A549 (cell line): ENCODE data around the gene SLC35F3. TPM values are rescaled to one million over a fixed set of nuclear protein-coding genes. Genes with fewer than 3 reads are reported as not detected.

ENCODE experiments used
- ATAC-seq, 2 experiments: fragments of 200-7000 bp in 1 of 2; fragments of >200 bp in 1 of 2; cut with Nextera tagmentation in 1 of 2; cut with Tn5 transposase in 1 of 2; 3 replicates each; pipeline versions ENCODE4 v1.8.0 to v1.9.1; 2018 to 2020; ENCODE audit warnings: mild to moderate bottlenecking in 1 of 2, moderate library complexity in 1 of 2
- CTCF ChIA-PET: fragments of 300-600 bp; sonication (Branson Sonifier 250); formaldehyde crosslinking; extraction: SDS; loops from one replicate; lab custom pipeline; 2021; ENCODE audit warnings: antibody characterized with exemption, inconsistent platforms; lab: Yijun Ruan, JAX
- POLR2A ChIA-PET: fragments of 350-600 bp; formaldehyde crosslinking; extraction: SDS; loops from one replicate; lab custom pipeline; 2021; ENCODE audit warnings: antibody characterized with exemption, inconsistent platforms; lab: Yijun Ruan, JAX
- DNase-seq, 2 experiments: peaks; one replicate each; pipeline versions ENCODE4 v3.0.0 to v3.0.0-alpha.2; 2011 to 2016; ENCODE audit warnings: low read depth in 1 of 2, low spot score in 1 of 2
- FAIRE-seq: peaks from 2 replicates; lab custom pipeline; 2011; peaks lifted over from hg19 to GRCh38; lab: Jason Lieb, UNC
- H3K27ac ChIP-seq, 2 experiments: fragments of >200 bp; sonication (Bioruptor Twin); formaldehyde crosslinking; 3 replicates each; pipeline ENCODE4 v1.5.1; 2016 to 2017
- H3K4me1 ChIP-seq: fragments of >200 bp; sonication (Bioruptor Twin); formaldehyde crosslinking; 3 replicates; pipeline ENCODE4 v1.6.1; 2016
- H3K4me2 ChIP-seq: fragments of >200 bp; sonication (Bioruptor Twin); formaldehyde crosslinking; 3 replicates; pipeline ENCODE4 v1.6.1; 2016
- H3K4me3 ChIP-seq: fragments of >200 bp; sonication (Bioruptor Twin); formaldehyde crosslinking; 3 replicates; pipeline ENCODE4 v1.5.1; 2016
- H3K9me3 ChIP-seq: fragments of >200 bp; sonication (Bioruptor Twin); formaldehyde crosslinking; 3 replicates; pipeline ENCODE4 v1.6.1; 2016
- CBX2 ChIP-seq: fragments of 200-600 bp; sonication (generic); IDR thresholded peaks from 2 replicates; pipeline ENCODE4 v1.6.1; 2016; ENCODE audit warnings: low read depth, mild to moderate bottlenecking, borderline replicate concordance
- CEBPB ChIP-seq, 2 experiments: fragments of >200 bp in 1 of 2; sonication (Bioruptor Twin) in 1 of 2; formaldehyde crosslinking in 1 of 2; IDR thresholded peaks; 2 replicates each; pipeline ENCODE4 v1.6.1; 2012 to 2016
- CHD2 ChIP-seq: fragments of 150-350 bp; IDR thresholded peaks from 2 replicates; pipeline ENCODE4 v1.6.1; 2014; ENCODE audit warnings: low read length; ENCODE audit not compliant: partially characterized antibody
- CHD4 ChIP-seq: fragments of 200-600 bp; sonication (generic); IDR thresholded peaks from 2 replicates; pipeline ENCODE4 v1.6.1; 2016; ENCODE audit warnings: antibody characterized with exemption, mild to moderate bottlenecking, borderline replicate concordance
- E2F6 ChIP-seq: IDR thresholded peaks from 2 replicates; pipeline ENCODE4 v1.6.1; 2012; ENCODE audit warnings: low read depth, borderline replicate concordance
- EHF ChIP-seq: fragments of 250-450 bp; sonication (Bioruptor Pico); IDR thresholded peaks from 2 replicates; pipeline ENCODE4 v1.5.0; 2020; ENCODE audit warnings: mild to moderate bottlenecking
- FOSB ChIP-seq: fragments of 250-450 bp; sonication (Bioruptor Pico); IDR thresholded peaks from 2 replicates; pipeline ENCODE4 v1.5.0; 2020; ENCODE audit warnings: mild to moderate bottlenecking, moderate library complexity
- FOSL2 ChIP-seq, 2 experiments: fragments of 450-650 bp in 1 of 2; fragments of >200 bp in 1 of 2; sonication (Bioruptor Twin) in 1 of 2; formaldehyde crosslinking; IDR thresholded peaks; 2 replicates each; pipeline versions ENCODE4 v1.5.0 to v1.6.1; 2016 to 2020; ENCODE audit warnings: mild to moderate bottlenecking in 1 of 2, moderate library complexity in 1 of 2
- GATA3 ChIP-seq: IDR thresholded peaks from 2 replicates; pipeline ENCODE4 v1.6.1; 2012; ENCODE audit warnings: borderline replicate concordance
- HEYL ChIP-seq: fragments of 250-450 bp; sonication (Bioruptor Pico); IDR thresholded peaks from 2 replicates; pipeline ENCODE4 v1.8.0; 2021; ENCODE audit warnings: mild to moderate bottlenecking, moderate library complexity
- HMGXB4 ChIP-seq: fragments of 250-450 bp; sonication (Bioruptor Pico); IDR thresholded peaks from 2 replicates; pipeline ENCODE4 v1.5.0; 2021; ENCODE audit warnings: mild to moderate bottlenecking, moderate library complexity, borderline replicate concordance
- HOXA7 ChIP-seq: fragments of 250-450 bp; sonication (Bioruptor Pico); IDR thresholded peaks from 2 replicates; pipeline ENCODE4 v1.5.0; 2020; ENCODE audit warnings: mild to moderate bottlenecking, moderate library complexity
- HOXB13 ChIP-seq: fragments of 250-450 bp; sonication (Bioruptor Pico); IDR thresholded peaks from 2 replicates; pipeline ENCODE4 v1.5.0; 2020; ENCODE audit warnings: low read depth, mild to moderate bottlenecking, moderate library complexity
- KDM1A ChIP-seq: fragments of 200-600 bp; sonication (generic); IDR thresholded peaks from 2 replicates; pipeline ENCODE4 v1.6.1; 2016; ENCODE audit warnings: low read depth, mild to moderate bottlenecking
- NR3C1 ChIP-seq: fragments of >200 bp; sonication (Bioruptor Twin); formaldehyde crosslinking; IDR thresholded peaks from 3 replicates; pipeline ENCODE4 v1.6.1; 2017
- PHF8 ChIP-seq: fragments of 200-600 bp; sonication (generic); IDR thresholded peaks from 2 replicates; pipeline ENCODE4 v1.6.1; 2016; ENCODE audit warnings: low read depth, mild to moderate bottlenecking, antibody characterized with exemption, moderate library complexity, borderline replicate concordance
- SMC3 ChIP-seq: fragments of >200 bp; sonication (Bioruptor Twin); formaldehyde crosslinking; IDR thresholded peaks from 3 replicates; pipeline ENCODE4 v1.6.1; 2018; ENCODE audit warnings: inconsistent platforms
- ZC3H11A ChIP-seq: fragments of 450-650 bp; IDR thresholded peaks from 2 replicates; pipeline ENCODE4 v1.6.1; 2014; ENCODE audit warnings: antibody characterized with exemption, mild to moderate bottlenecking
- ZFP36 ChIP-seq: fragments of 450-650 bp; IDR thresholded peaks from 2 replicates; pipeline ENCODE4 v1.6.1; 2014; ENCODE audit warnings: borderline replicate concordance; ENCODE audit not compliant: partially characterized antibody
- ZNF302 ChIP-seq: fragments of 250-450 bp; sonication (Bioruptor Pico); IDR thresholded peaks from 2 replicates; pipeline ENCODE4 v1.9.0; 2021; ENCODE audit warnings: inconsistent platforms, mild to moderate bottlenecking, moderate library complexity
- ZSCAN20 ChIP-seq: fragments of 250-450 bp; sonication (Bioruptor Pico); IDR thresholded peaks from 2 replicates; pipeline ENCODE4 v1.8.0; 2022; ENCODE audit warnings: mild to moderate bottlenecking, moderate library complexity
- WGBS: methylation state at CpG from one replicate; pipeline ENCODE4 v1.1.6; 2017; ENCODE audit errors: missing lambda C conversion rate; 5-methylcytosine and 5-hydroxymethylcytosine counted together
- polyA plus RNA-seq, 4 experiments: library from polyadenylated mRNA; depleted of rRNA in 3 of 4; stranded (reverse); fragments of >200 nt; fragmentation: RNase III in 1 of 4; extraction: RNeasy Plus Mini Kit Qiagen cat#74134 plus additional on column Dnase treatment in 1 of 4; gene quantifications; 2 replicates in 3 of 4; 3 replicates in 1 of 4; pipeline ENCODE4 v1.2.3, GENCODE V29; 2011 to 2017
- TF ChIP-seq, protein P1 (sequence below): fragments of 250-450 bp; sonication (Bioruptor Pico); IDR thresholded peaks from 2 replicates; pipeline ENCODE4 v1.5.0; 2020; ENCODE audit warnings: low read depth, mild to moderate bottlenecking, moderate library complexity

Gene SLC35F3
- polyA plus RNA-seq, 2 of the 4 experiments (the other 2 are of a cell fraction) = 5.5 to 7.8 TPM

GRCh38 chr1:234371414-234371813 lies 466.9 kb downstream of the SLC35F3 start:
- no peak for FAIRE-seq
- CTCF ChIA-PET = interaction anchor here (0.5 to 1.2 kb wide), 4 partner anchors 38 to 264 kb away, joined by 3 to 6 read pairs (median 3); no protein-coding TSS in a partner anchor

GRCh38 chr1:234372011-234372757 lies 467.7 kb downstream of the SLC35F3 start:
- FAIRE-seq (no peak), DNase-seq (peak in 1 of 2 experiments; percentile 29), ATAC-seq (no peak)
- CTCF ChIA-PET = interaction anchor here (1.2 to 1.8 kb wide), 2 partner anchors 45 to 46 kb away, joined by 3 to 8 read pairs; no protein-coding TSS in a partner anchor
- peaks cover 38% of the 10 kb centered on the region for H3K4me1 ChIP-seq
- peak overlapping the region; percentile 66 for H3K4me3 ChIP-seq
- peak overlapping the region; percentile 88 for H3K4me2 ChIP-seq
- 20% methylated on average over 9 of the region's 9 CpGs for WGBS
- peak overlapping the region; percentile 95 to 99 for H3K27ac ChIP-seq
- POLR2A ChIA-PET = interaction anchor here (1.3 to 1.6 kb wide), 3 partner anchors 15 to 218 kb away, joined by 3 to 4 read pairs (median 4); no protein-coding TSS in a partner anchor
- H3K9me3 ChIP-seq = no peaks in the 10 kb centered on the region
- TF ChIP-seq GATA3 (no peak), FOSL2 (IDR thresholded peaks at IDR 0.05) (no peak), FOSL2 (CRISPR knock-in tag; IDR thresholded peaks at IDR 0.05) (0 out of 2 replicates have a peak, but pooled peaks have one; percentile 3), HMGXB4 (CRISPR knock-in tag) (peak; percentile 54; the same call in 1 of the 2 replicates)

More at GRCh38 chr1:234371414-234371813, 466.9 kb downstream of the SLC35F3 start:
- peaks cover 38% of the 10 kb centered on the region for H3K4me1 ChIP-seq
- H3K4me3 ChIP-seq = no peak overlapping the region
- H3K4me2 ChIP-seq = peak overlapping the region; percentile 88
- no peaks in the 10 kb centered on the region for H3K9me3 ChIP-seq
- DNase-seq (peak in 1 of 2 experiments; percentile 55), ATAC-seq (no peak)
- POLR2A ChIA-PET = interaction anchor here (1.3 kb wide), 1 partner anchor 15 kb away, joined by 4 read pairs; no protein-coding TSS in a partner anchor
- peak overlapping the region; percentile 68 to 95 for H3K27ac ChIP-seq
- TF ChIP-seq ZNF302 (CRISPR knock-in tag) = 0 out of 2 replicates have a peak, but pooled peaks have one; percentile 15
- no peak for TF ChIP-seq KDM1A
- TF ChIP-seq SMC3 = no peak
- no peak for TF ChIP-seq CHD4
- no peak for TF ChIP-seq FOSL2 (IDR thresholded peaks at IDR 0.05)
- 0 out of 2 replicates have a peak, but pooled peaks have one; percentile 8 for TF ChIP-seq FOSL2 (CRISPR knock-in tag; IDR thresholded peaks at IDR 0.05)
- TF ChIP-seq, protein P1, sequence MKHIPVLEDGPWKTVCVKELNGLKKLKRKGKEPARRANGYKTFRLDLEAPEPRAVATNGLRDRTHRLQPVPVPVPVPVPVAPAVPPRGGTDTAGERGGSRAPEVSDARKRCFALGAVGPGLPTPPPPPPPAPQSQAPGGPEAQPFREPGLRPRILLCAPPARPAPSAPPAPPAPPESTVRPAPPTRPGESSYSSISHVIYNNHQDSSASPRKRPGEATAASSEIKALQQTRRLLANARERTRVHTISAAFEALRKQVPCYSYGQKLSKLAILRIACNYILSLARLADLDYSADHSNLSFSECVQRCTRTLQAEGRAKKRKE (CRISPR knock-in tag) = no peak
- TF ChIP-seq PHF8 = no peak
- TF ChIP-seq HOXA7 (CRISPR knock-in tag) = no peak
- TF ChIP-seq CHD2 = no peak
- TF ChIP-seq EHF (CRISPR knock-in tag) = no peak
- TF ChIP-seq ZC3H11A = no peak
- no peak for TF ChIP-seq FOSB (CRISPR knock-in tag)
- WGBS = 28% methylated on average over 2 of the region's 2 CpGs

DNA sequence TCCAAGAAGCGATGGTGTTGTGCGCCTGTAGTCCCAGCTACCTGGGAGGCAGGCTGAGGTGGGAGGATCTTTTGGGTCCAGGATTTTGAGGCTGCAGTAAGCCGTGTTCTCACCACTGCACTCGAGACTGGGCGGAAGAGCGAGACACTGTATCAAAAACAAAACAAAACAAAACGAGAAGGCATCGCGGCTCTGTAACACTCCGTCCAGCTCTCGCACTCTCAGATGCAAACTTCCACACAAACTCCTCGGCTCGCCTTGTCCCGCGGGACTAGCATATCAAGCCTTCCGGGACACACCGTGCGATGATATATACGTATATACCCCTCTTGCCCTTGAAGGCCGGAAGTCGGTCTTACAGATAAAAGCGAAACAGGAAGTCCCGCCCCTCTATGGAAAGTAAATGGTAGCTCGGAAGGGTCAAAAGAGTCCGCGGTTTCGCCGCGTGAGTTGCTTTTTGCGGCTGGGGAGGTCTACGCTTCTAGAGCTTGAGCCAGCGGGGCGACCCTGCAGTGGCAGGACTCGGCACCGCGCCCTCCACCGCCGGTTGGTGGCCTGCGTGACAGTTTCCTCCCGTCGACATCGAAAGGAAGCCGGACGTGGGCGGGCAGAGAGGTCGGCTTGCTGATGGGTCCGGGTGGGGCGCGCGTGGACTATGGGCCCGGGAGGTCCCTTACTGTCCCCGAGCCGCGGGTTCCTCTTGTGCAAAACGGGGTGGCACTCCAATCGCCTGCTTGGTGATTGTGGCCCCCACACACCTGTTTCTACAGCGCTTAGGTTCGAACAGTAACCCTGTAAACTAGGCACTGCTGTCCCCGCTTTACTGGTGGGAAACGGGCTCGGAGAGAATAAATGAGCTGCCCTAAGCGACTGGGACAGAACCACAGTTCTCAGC lies 468.8 kb downstream of the SLC35F3 start, which contains the start of gene COA6:
TSS of gene COA6 (plus strand) at position 393 of the 895 bp plus-strand sequence. CDS start at position 404, 11 bp downstream.
- WGBS = 1% methylated on average over 62 of the region's 62 CpGs
- ATAC-seq = peak; percentile 97 to 98
- DNase-seq = peak; percentile 89 to 98
- CTCF ChIA-PET = interaction anchor here (0.6 to 1.8 kb wide), 5 partner anchors 9 to 1092 kb away, joined by 3 to 8 read pairs (median 4); no protein-coding TSS in a partner anchor
- peak within 1 kb of the TSS; percentile 66 for H3K4me3 ChIP-seq
- H3K9me3 ChIP-seq = no peaks in the 10 kb centered on the region
- peak; percentile 46 for FAIRE-seq
- peak within 1 kb of the TSS; percentile 95 to 99 for H3K27ac ChIP-seq
- POLR2A ChIA-PET = interaction anchor here (0.6 to 1.6 kb wide), 9 partner anchors 9 to 1244 kb away, joined by 3 to 10 read pairs (median 4); partner anchors contain the start of gene TARBP1
- peak within 1 kb of the TSS; percentile 88 for H3K4me2 ChIP-seq
- peaks cover 38% of the 10 kb centered on the region for H3K4me1 ChIP-seq
- no peak for TF ChIP-seq CBX2
- TF ChIP-seq, protein P1 (CRISPR knock-in tag) = no peak
- no peak for TF ChIP-seq NR3C1
- TF ChIP-seq CEBPB (IDR thresholded peaks at IDR 0.05) = no peak
- no peak for TF ChIP-seq HOXB13 (CRISPR knock-in tag)
- no peak for TF ChIP-seq ZFP36
- TF ChIP-seq ZSCAN20 = no peak
- no peak for TF ChIP-seq ZNF302 (CRISPR knock-in tag)
- 0 out of 2 replicates have a peak, but pooled peaks have one; percentile 22 for TF ChIP-seq E2F6
- no peak for TF ChIP-seq HEYL (CRISPR knock-in tag)
